ENCODE results near the gene SLC44A2. TPM values are rescaled to one million over a fixed set of nuclear protein-coding genes. Genes with fewer than 3 reads are reported as not detected.

SLC44A2 gene
- total and polyA plus RNA-seq, 2 of the 13 experiments (the other 11 are each of a cell fraction or from before 2014, with no cell fraction given), result 2.4 to 5.6 TPM

DNA sequence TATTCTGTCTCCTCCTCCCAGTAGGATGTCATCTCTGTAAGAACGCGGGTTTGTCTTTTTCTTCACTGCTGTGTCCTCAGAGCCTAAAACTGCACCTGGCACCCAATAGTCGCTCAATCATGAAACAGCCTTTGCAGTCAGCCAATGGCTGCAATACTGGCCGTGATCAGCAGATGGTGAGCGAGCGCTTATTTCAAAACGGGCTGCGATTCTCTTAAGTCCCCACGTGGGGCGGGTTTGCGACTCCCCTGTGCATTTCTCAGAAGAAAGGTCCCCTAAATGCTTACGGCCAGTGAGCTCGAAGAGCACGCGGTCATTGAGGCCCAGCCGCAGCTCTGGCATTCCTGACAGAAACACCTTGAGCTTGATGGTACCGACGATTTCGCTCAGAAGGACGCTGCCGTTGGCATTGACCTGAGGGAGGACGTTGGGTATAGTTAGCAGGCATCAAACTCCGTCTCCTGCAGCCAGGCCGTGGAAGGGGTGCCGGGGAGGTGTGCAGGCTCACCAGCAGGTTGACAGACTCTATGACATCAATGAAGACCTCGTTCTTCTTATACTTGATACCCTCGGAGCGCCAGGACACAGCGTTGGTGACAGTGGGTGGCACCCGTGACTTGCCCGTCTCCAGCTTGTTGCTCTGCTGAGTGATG lies 44.2 kb upstream of the SLC44A2 start (continued):
- TF ChIP-seq NPAS2 (CRISPR knock-in tag; IDR thresholded peaks at IDR 0.05; ENCODE audit: borderline replicate concordance), result no peak
- no peak for TF ChIP-seq ATM (IDR thresholded peaks at IDR 0.05; ENCODE audit: borderline replicate concordance)
- TF ChIP-seq UBTF (CRISPR knock-in tag; IDR thresholded peaks at IDR 0.05), result 0 out of 2 replicates have a peak, but pooled peaks have one; percentile 26
- 0 out of 2 replicates have a peak, but pooled peaks have one; percentile 28 for TF ChIP-seq ZSCAN9 (CRISPR knock-in tag; IDR thresholded peaks at IDR 0.05; ENCODE audit: borderline replicate concordance)
- TF ChIP-seq, protein P1, sequence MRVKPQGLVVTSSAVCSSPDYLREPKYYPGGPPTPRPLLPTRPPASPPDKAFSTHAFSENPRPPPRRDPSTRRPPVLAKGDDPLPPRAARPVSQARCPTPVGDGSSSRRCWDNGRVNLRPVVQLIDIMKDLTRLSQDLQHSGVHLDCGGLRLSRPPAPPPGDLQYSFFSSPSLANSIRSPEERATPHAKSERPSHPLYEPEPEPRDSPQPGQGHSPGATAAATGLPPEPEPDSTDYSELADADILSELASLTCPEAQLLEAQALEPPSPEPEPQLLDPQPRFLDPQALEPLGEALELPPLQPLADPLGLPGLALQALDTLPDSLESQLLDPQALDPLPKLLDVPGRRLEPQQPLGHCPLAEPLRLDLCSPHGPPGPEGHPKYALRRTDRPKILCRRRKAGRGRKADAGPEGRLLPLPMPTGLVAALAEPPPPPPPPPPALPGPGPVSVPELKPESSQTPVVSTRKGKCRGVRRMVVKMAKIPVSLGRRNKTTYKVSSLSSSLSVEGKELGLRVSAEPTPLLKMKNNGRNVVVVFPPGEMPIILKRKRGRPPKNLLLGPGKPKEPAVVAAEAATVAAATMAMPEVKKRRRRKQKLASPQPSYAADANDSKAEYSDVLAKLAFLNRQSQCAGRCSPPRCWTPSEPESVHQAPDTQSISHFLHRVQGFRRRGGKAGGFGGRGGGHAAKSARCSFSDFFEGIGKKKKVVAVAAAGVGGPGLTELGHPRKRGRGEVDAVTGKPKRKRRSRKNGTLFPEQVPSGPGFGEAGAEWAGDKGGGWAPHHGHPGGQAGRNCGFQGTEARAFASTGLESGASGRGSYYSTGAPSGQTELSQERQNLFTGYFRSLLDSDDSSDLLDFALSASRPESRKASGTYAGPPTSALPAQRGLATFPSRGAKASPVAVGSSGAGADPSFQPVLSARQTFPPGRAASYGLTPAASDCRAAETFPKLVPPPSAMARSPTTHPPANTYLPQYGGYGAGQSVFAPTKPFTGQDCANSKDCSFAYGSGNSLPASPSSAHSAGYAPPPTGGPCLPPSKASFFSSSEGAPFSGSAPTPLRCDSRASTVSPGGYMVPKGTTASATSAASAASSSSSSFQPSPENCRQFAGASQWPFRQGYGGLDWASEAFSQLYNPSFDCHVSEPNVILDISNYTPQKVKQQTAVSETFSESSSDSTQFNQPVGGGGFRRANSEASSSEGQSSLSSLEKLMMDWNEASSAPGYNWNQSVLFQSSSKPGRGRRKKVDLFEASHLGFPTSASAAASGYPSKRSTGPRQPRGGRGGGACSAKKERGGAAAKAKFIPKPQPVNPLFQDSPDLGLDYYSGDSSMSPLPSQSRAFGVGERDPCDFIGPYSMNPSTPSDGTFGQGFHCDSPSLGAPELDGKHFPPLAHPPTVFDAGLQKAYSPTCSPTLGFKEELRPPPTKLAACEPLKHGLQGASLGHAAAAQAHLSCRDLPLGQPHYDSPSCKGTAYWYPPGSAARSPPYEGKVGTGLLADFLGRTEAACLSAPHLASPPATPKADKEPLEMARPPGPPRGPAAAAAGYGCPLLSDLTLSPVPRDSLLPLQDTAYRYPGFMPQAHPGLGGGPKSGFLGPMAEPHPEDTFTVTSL (CRISPR knock-in tag; IDR thresholded peaks at IDR 0.05; ENCODE audit: borderline replicate concordance), result no peak
- TF ChIP-seq ZNF275 (CRISPR knock-in tag; IDR thresholded peaks at IDR 0.05; ENCODE audit: borderline replicate concordance), result no peak
- no peak for TF ChIP-seq GTF3A (CRISPR knock-in tag; conservative IDR thresholded peaks at IDR 0.05)
- TF ChIP-seq ZC3H13 (CRISPR knock-in tag; IDR thresholded peaks at IDR 0.05), result no peak
- TF ChIP-seq MATR3 (CRISPR knock-in tag; IDR thresholded peaks at IDR 0.05), result no peak
- TF ChIP-seq ZFYVE20 (CRISPR knock-in tag; IDR thresholded peaks at IDR 0.05; ENCODE audit: borderline replicate concordance, low read depth), result no peak
- TF ChIP-seq, protein P2, sequence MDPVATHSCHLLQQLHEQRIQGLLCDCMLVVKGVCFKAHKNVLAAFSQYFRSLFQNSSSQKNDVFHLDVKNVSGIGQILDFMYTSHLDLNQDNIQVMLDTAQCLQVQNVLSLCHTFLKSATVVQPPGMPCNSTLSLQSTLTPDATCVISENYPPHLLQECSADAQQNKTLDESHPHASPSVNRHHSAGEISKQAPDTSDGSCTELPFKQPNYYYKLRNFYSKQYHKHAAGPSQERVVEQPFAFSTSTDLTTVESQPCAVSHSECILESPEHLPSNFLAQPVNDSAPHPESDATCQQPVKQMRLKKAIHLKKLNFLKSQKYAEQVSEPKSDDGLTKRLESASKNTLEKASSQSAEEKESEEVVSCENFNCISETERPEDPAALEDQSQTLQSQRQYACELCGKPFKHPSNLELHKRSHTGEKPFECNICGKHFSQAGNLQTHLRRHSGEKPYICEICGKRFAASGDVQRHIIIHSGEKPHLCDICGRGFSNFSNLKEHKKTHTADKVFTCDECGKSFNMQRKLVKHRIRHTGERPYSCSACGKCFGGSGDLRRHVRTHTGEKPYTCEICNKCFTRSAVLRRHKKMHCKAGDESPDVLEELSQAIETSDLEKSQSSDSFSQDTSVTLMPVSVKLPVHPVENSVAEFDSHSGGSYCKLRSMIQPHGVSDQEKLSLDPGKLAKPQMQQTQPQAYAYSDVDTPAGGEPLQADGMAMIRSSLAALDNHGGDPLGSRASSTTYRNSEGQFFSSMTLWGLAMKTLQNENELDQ (CRISPR knock-in tag; IDR thresholded peaks at IDR 0.05; ENCODE audit: borderline replicate concordance), result no peak
- no peak for TF ChIP-seq ZNF556 (CRISPR knock-in tag; IDR thresholded peaks at IDR 0.05; ENCODE audit: borderline replicate concordance)
- TF ChIP-seq ZNF607 (CRISPR knock-in tag; IDR thresholded peaks at IDR 0.05; ENCODE audit: borderline replicate concordance), result peak; percentile 50; the same call in 1 of the 2 replicates
- TF ChIP-seq DPF2 (CRISPR knock-in tag; IDR thresholded peaks at IDR 0.05; ENCODE audit: borderline replicate concordance, low read depth), result no peak
- TF ChIP-seq HMG20B (CRISPR knock-in tag; conservative IDR thresholded peaks at IDR 0.05), result 0 out of 2 replicates have a peak, but pooled peaks have one; percentile 12
- TF ChIP-seq ZNF841 (CRISPR knock-in tag; IDR thresholded peaks at IDR 0.05; ENCODE audit: borderline replicate concordance), result no peak

All from HepG2 (cell line).